Fibroblast of lung (primary cell): Measurements from ENCODE around the gene SLC44A5. TPM values are rescaled to one million over a fixed set of nuclear protein-coding genes. Genes with fewer than 3 reads are reported as not detected.

ENCODE experiments used
- DNase-seq, 2 donors: peaks; one replicate each; pipeline versions ENCODE4 v3.0.0 to v3.0.0-alpha.2; 2010; ENCODE audit warnings: low read depth in 2 of 2
- H2AFZ ChIP-seq: 2 replicates; pipeline ENCODE4 v1.5.1; 2012; ENCODE audit warnings: low read length, control low read depth, inconsistent platforms
- H3K27ac ChIP-seq: 2 replicates; pipeline ENCODE4 v1.5.1; 2011; ENCODE audit warnings: low read length, control low read depth; ENCODE audit not compliant: insufficient read depth
- H3K27me3 ChIP-seq: 2 replicates; pipeline ENCODE4 v1.5.1; 2011; ENCODE audit warnings: mild to moderate bottlenecking, low read length; ENCODE audit not compliant: control insufficient read depth, insufficient read depth
- H3K36me3 ChIP-seq: 2 replicates; pipeline ENCODE4 v1.5.1; 2011; ENCODE audit warnings: low read length; ENCODE audit not compliant: control insufficient read depth, insufficient read depth
- H3K4me1 ChIP-seq: 2 replicates; pipeline ENCODE4 v1.5.1; 2011; ENCODE audit warnings: low read length; ENCODE audit not compliant: control insufficient read depth, insufficient read depth; ENCODE audit errors: extremely low read depth
- H3K4me2 ChIP-seq: 2 replicates; pipeline ENCODE4 v1.5.1; 2011; ENCODE audit warnings: low read length, control low read depth; ENCODE audit not compliant: insufficient read depth; ENCODE audit errors: extremely low read depth
- H3K4me3 ChIP-seq, 4 experiments: fragments of 200-600 bp in 1 of 4; sonication (generic) in 1 of 4; replicated peaks in 1 of 4; 2 replicates each; pipeline ENCODE4 v1.5.1; 2011 to 2016; ENCODE audit warnings: low read length in 4 of 4, low read depth in 3 of 4, mild to moderate bottlenecking in 3 of 4, control low read depth in 2 of 4, inconsistent platforms in 1 of 4, mixed read lengths in 1 of 4; ENCODE audit not compliant: insufficient read depth in 1 of 4; ENCODE audit errors: control extremely low read depth in 1 of 4
- H3K79me2 ChIP-seq: 2 replicates; pipeline ENCODE4 v1.5.1; 2012; ENCODE audit warnings: mild to moderate bottlenecking, low read length, inconsistent platforms; ENCODE audit not compliant: control insufficient read depth, insufficient read depth
- H3K9ac ChIP-seq: 2 replicates; pipeline ENCODE4 v1.5.1; 2011; ENCODE audit warnings: mild to moderate bottlenecking, low read length, control low read depth; ENCODE audit not compliant: insufficient read depth
- H3K9me3 ChIP-seq: 2 replicates; pipeline ENCODE4 v1.5.1; 2012; ENCODE audit warnings: low read depth, low read length; ENCODE audit not compliant: control insufficient read depth, insufficient read depth
- H4K20me1 ChIP-seq: 2 replicates; pipeline ENCODE4 v1.5.1; 2011; ENCODE audit warnings: low read length; ENCODE audit not compliant: control insufficient read depth, insufficient read depth; ENCODE audit errors: extremely low read depth
- CTCF ChIP-seq, 2 donors: IDR thresholded peaks in 1 of 2; conservative IDR thresholded peaks in 1 of 2; 1 replicate in 1 of 2; 2 replicates in 1 of 2; pipeline ENCODE4 v1.5.1; 2011 to 2012; ENCODE audit warnings: low read length in 2 of 2, control low read depth in 1 of 2, inconsistent platforms in 1 of 2, low read depth in 1 of 2, mild to moderate bottlenecking in 1 of 2
- EZH2 ChIP-seq: IDR thresholded peaks from 2 replicates; pipeline ENCODE4 v1.5.1; 2012; ENCODE audit warnings: low read length, control low read depth, mild to moderate bottlenecking; ENCODE audit errors: missing control alignments
- polyA plus RNA-seq, 2 donors: library from polyadenylated mRNA; depleted of rRNA in 1 of 2; stranded (reverse) in 1 of 2; unstranded in 1 of 2; fragments of >200 nt; gene quantifications; 2 replicates each; pipeline ENCODE4 v1.2.1, GENCODE V29; 2011 to 2012; ENCODE audit warnings: missing spikeins in 1 of 2
- total RNA-seq: library from RNA; depleted of rRNA; stranded (reverse); fragments of >200 nt; gene quantifications from 2 replicates; pipeline ENCODE4 v1.2.1, GENCODE V29; 2014

SLC44A5 gene
- total and polyA plus RNA-seq, 2 donors (not counting 1 experiment from before 2014, with no cell fraction given), result under 0.01 to 0.03 TPM

GRCh38 chr1:75492011-75492410 lies 118.9 kb downstream of the SLC44A5 start:
- H3K27me3 ChIP-seq, result no peaks in the 10 kb centered on the region
- H3K9me3 ChIP-seq, result no peaks in the 10 kb centered on the region
- no peak overlapping the region for H3K4me3 ChIP-seq
- no peak overlapping the region for H2AFZ ChIP-seq
- no peaks in the 10 kb centered on the region for H3K36me3 ChIP-seq
- no peak overlapping the region for H3K9ac ChIP-seq
- H3K4me1 ChIP-seq, result no peaks in the 10 kb centered on the region
- H4K20me1 ChIP-seq, result no peaks in the 10 kb centered on the region
- no peak for DNase-seq
- H3K79me2 ChIP-seq, result no peaks in the 10 kb centered on the region
- TF ChIP-seq CTCF (conservative IDR thresholded peaks at IDR 0.05 in 1 of 2, IDR thresholded peaks at IDR 0.05 in 1 of 2; ENCODE audit: low read depth in 1 of 2, low read length in 2 of 2) (no peak), EZH2 (no peak)
- no peak overlapping the region for H3K4me2 ChIP-seq
- no peak overlapping the region for H3K27ac ChIP-seq

GRCh38 chr1:75487399-75487798 lies 123.5 kb downstream of the SLC44A5 start:
- H3K4me3 ChIP-seq, result no peak overlapping the region
- H3K9ac ChIP-seq, result no peak overlapping the region
- H3K4me1 ChIP-seq, result no peaks in the 10 kb centered on the region
- no peaks in the 10 kb centered on the region for H4K20me1 ChIP-seq
- H3K27ac ChIP-seq, result no peak overlapping the region
- H3K4me2 ChIP-seq, result no peak overlapping the region
- H3K36me3 ChIP-seq, result no peaks in the 10 kb centered on the region
- no peaks in the 10 kb centered on the region for H3K27me3 ChIP-seq
- no peaks in the 10 kb centered on the region for H3K79me2 ChIP-seq
- no peak for DNase-seq
- TF ChIP-seq CTCF (conservative IDR thresholded peaks at IDR 0.05 in 1 of 2, IDR thresholded peaks at IDR 0.05 in 1 of 2; ENCODE audit: low read depth in 1 of 2, low read length in 2 of 2), result no peak
- no peak for TF ChIP-seq EZH2
- no peaks in the 10 kb centered on the region for H3K9me3 ChIP-seq
- no peak overlapping the region for H2AFZ ChIP-seq

- no peaks in the 10 kb centered on the region for H3K4me1 ChIP-seq
- no peak overlapping the region for H3K9ac ChIP-seq
- no peaks in the 10 kb centered on the region for H3K79me2 ChIP-seq
- H2AFZ ChIP-seq, result no peak overlapping the region
- H3K9me3 ChIP-seq, result no peaks in the 10 kb centered on the region
- H3K27me3 ChIP-seq, result no peaks in the 10 kb centered on the region
- no peak overlapping the region for H3K4me3 ChIP-seq
- no peak for DNase-seq
- TF ChIP-seq CTCF (conservative IDR thresholded peaks at IDR 0.05 in 1 of 2, IDR thresholded peaks at IDR 0.05 in 1 of 2; ENCODE audit: low read depth in 1 of 2, low read length in 2 of 2) (no peak), EZH2 (no peak)
- H3K27ac ChIP-seq, result no peak overlapping the region
- H3K36me3 ChIP-seq, result no peaks in the 10 kb centered on the region
- H3K4me2 ChIP-seq, result no peak overlapping the region
- no peaks in the 10 kb centered on the region for H4K20me1 ChIP-seq
Observed at GRCh38 chr1:75484789-75485188, 126.1 kb downstream of the SLC44A5 start.
